Measurements from ENCODE around the gene ANKRD10. TPM values are rescaled to one million over a fixed set of nuclear protein-coding genes. Genes with fewer than 3 reads are reported as not detected.

ANKRD10 gene
- total RNA-seq, 4 donors from 2014 or later, result 39.5 to 94.4 (median 56.2) TPM

GRCh38 chr13:110885516-110885915 lies 29.4 kb downstream of the ANKRD10 start:
- TF ChIP-seq POLR2A (IDR thresholded peaks at IDR 0.05), result no peak
- no peak for TF ChIP-seq CTCF (IDR thresholded peaks at IDR 0.05)
- no peak for TF ChIP-seq POLR2AphosphoS5 (IDR thresholded peaks at IDR 0.05)
- no peak for TF ChIP-seq EP300 (IDR thresholded peaks at IDR 0.05)
- Histone ChIP-seq H3K9me3 (no peaks in the 10 kb centered on the region), H3K27me3 (no peaks in the 10 kb centered on the region), H3K4me1 (peaks cover 3% of the 10 kb centered on the region), H3K36me3 (no peaks in the 10 kb centered on the region), H3K4me3 (no peak overlapping the region), H3K27ac (no peak overlapping the region)
- DNase-seq (ENCODE audit: low spot score in 2 of 2), result no peak
- WGBS, result 75% methylated on average over 10 of the region's 10 CpGs

GRCh38 chr13:110884517-110884916 lies 30.4 kb downstream of the ANKRD10 start:
- Histone ChIP-seq H3K4me3 (no peak overlapping the region), H3K4me1 (peaks cover 3% of the 10 kb centered on the region), H3K36me3 (no peaks in the 10 kb centered on the region), H3K27ac (no peak overlapping the region), H3K27me3 (no peaks in the 10 kb centered on the region), H3K9me3 (no peaks in the 10 kb centered on the region)
- no peak for TF ChIP-seq POLR2AphosphoS5 (IDR thresholded peaks at IDR 0.05)
- no peak for TF ChIP-seq CTCF (IDR thresholded peaks at IDR 0.05)
- no peak for TF ChIP-seq POLR2A (IDR thresholded peaks at IDR 0.05)
- no peak for TF ChIP-seq EP300 (IDR thresholded peaks at IDR 0.05)
- 82% methylated on average over 3 of the region's 3 CpGs for WGBS
- DNase-seq (ENCODE audit: low spot score in 2 of 2), result no peak

GRCh38 chr13:110883542-110883941 lies 31.3 kb downstream of the ANKRD10 start:
- DNase-seq (ENCODE audit: low spot score in 2 of 2), result no peak
- WGBS, result 89% methylated on average over 7 of the region's 7 CpGs
- TF ChIP-seq POLR2A (IDR thresholded peaks at IDR 0.05) (no peak), POLR2AphosphoS5 (IDR thresholded peaks at IDR 0.05) (no peak), CTCF (IDR thresholded peaks at IDR 0.05) (no peak), EP300 (IDR thresholded peaks at IDR 0.05) (no peak)

GRCh38 chr13:110882972-110883371 lies 31.9 kb downstream of the ANKRD10 start:
- H3K4me1 ChIP-seq, result peaks cover 3% of the 10 kb centered on the region
- DNase-seq (ENCODE audit: low spot score in 2 of 2), result no peak
- H3K27me3 ChIP-seq, result no peaks in the 10 kb centered on the region
- no peak overlapping the region for H3K27ac ChIP-seq
- no peaks in the 10 kb centered on the region for H3K9me3 ChIP-seq
- 58% methylated on average over 2 of the region's 2 CpGs for WGBS
- TF ChIP-seq POLR2A (IDR thresholded peaks at IDR 0.05) (no peak), POLR2AphosphoS5 (IDR thresholded peaks at IDR 0.05) (no peak), EP300 (IDR thresholded peaks at IDR 0.05) (no peak), CTCF (IDR thresholded peaks at IDR 0.05) (no peak)
- no peak overlapping the region for H3K4me3 ChIP-seq
- H3K36me3 ChIP-seq, result no peaks in the 10 kb centered on the region

More at GRCh38 chr13:110883542-110883941, 31.3 kb downstream of the ANKRD10 start:
- H3K4me1 ChIP-seq, result peaks cover 3% of the 10 kb centered on the region
- H3K27me3 ChIP-seq, result no peaks in the 10 kb centered on the region
- no peak overlapping the region for H3K27ac ChIP-seq
- H3K36me3 ChIP-seq, result no peaks in the 10 kb centered on the region
- H3K4me3 ChIP-seq, result no peak overlapping the region
- H3K9me3 ChIP-seq, result no peaks in the 10 kb centered on the region

GRCh38 chr13:110881839-110882627 lies 32.8 kb downstream of the ANKRD10 start:
- Histone ChIP-seq H3K4me3 (no peak overlapping the region), H3K27ac (no peak overlapping the region), H3K9me3 (no peaks in the 10 kb centered on the region)

More at GRCh38 chr13:110881839-110882627, 32.8 kb downstream of the ANKRD10 start:
- 76% methylated on average over 13 of the region's 13 CpGs for WGBS
- no peaks in the 10 kb centered on the region for H3K36me3 ChIP-seq
- H3K27me3 ChIP-seq, result no peaks in the 10 kb centered on the region
- no peak for TF ChIP-seq POLR2AphosphoS5 (IDR thresholded peaks at IDR 0.05)
- TF ChIP-seq EP300 (IDR thresholded peaks at IDR 0.05), result no peak
- TF ChIP-seq CTCF (IDR thresholded peaks at IDR 0.05), result no peak
- TF ChIP-seq POLR2A (IDR thresholded peaks at IDR 0.05), result no peak
- peaks cover 3% of the 10 kb centered on the region for H3K4me1 ChIP-seq
- DNase-seq (ENCODE audit: low spot score in 2 of 2), result no peak
